Dedifferentiated amniotic fluid mesenchymal stem cell (primary cell): ENCODE data around the gene AMH.
"Not testable (repeated sequence)": the region's sequence is repeated elsewhere in the genome, so short reads cannot be mapped to it uniquely, and the experiment has no call there.

Experiments
- DNase-seq: peaks from one replicate; pipeline ENCODE4 v3.0.0-alpha.2; 2016; ENCODE audit errors: extremely low spot score

The AMH gene

GRCh38 chr19:2249010-2249866 lies at the start of gene AMH:
TSS of gene AMH (plus strand) at chr19:2249323. CDS start at chr19:2249333, 10 bp downstream.
- no peak for DNase-seq

GRCh38 chr19:2199861-2200623 lies 49.1 kb upstream of the AMH start:
- DNase-seq, result no peak

GRCh38 chr19:2200624-2201294 lies 48.4 kb upstream of the AMH start:
- not testable (repeated sequence) for DNase-seq

GRCh38 chr19:2201473-2202148 lies 47.5 kb upstream of the AMH start:
- no peak for DNase-seq

GRCh38 chr19:2202366-2202765 lies 46.8 kb upstream of the AMH start:
- DNase-seq, result no peak

GRCh38 chr19:2207008-2207407 lies 42.1 kb upstream of the AMH start:
- DNase-seq, result no peak

- peak; percentile 73 for DNase-seq
Observed at GRCh38 chr19:2207991-2208860, 40.9 kb upstream of the AMH start.

- DNase-seq, result no peak
Observed at GRCh38 chr19:2208975-2209374, 40.1 kb upstream of the AMH start.

- DNase-seq, result no peak
Observed at GRCh38 chr19:2209408-2209807, 39.7 kb upstream of the AMH start.

- DNase-seq, result no peak
Observed at GRCh38 chr19:2210206-2210605, 38.9 kb upstream of the AMH start.

GRCh38 chr19:2210987-2211740 lies 38.0 kb upstream of the AMH start:
- no peak for DNase-seq

- DNase-seq, result no peak
Observed at GRCh38 chr19:2212861-2213711, 36.0 kb upstream of the AMH start.

GRCh38 chr19:2213799-2214198 lies 35.3 kb upstream of the AMH start:
- DNase-seq, result no peak

- no peak for DNase-seq
Observed at GRCh38 chr19:2214251-2214650, 34.9 kb upstream of the AMH start.

GRCh38 chr19:2215281-2215751 lies 33.8 kb upstream of the AMH start:
- no peak for DNase-seq

GRCh38 chr19:2216361-2217225 lies 32.5 kb upstream of the AMH start:
- DNase-seq, result no peak

- DNase-seq, result no peak
Observed at GRCh38 chr19:2217591-2217990, 31.5 kb upstream of the AMH start.

- DNase-seq, result no peak
Observed at GRCh38 chr19:2219726-2220125, 29.4 kb upstream of the AMH start.
